ENCODE measurements around the gene DNAJB12.

Gene DNAJB12

GRCh38 chr10:72319416-72320254 is 35.1 kb downstream of the DNAJB12 start:
- peak overlapping the region; percentile 15 for H3K4me3 ChIP-seq (ENCODE audit: low read length)
- TF ChIP-seq CTCF (conservative IDR thresholded peaks at IDR 0.05; ENCODE audit: low read depth, low read length): no peak
- no peak for DNase-seq (ENCODE audit: low read depth)

- TF ChIP-seq CTCF (conservative IDR thresholded peaks at IDR 0.05; ENCODE audit: low read depth, low read length): no peak
- no peak for DNase-seq (ENCODE audit: low read depth)
- H3K4me3 ChIP-seq (ENCODE audit: low read length): no peak overlapping the region
These were observed 36.1 kb downstream of the DNAJB12 start for GRCh38 chr10:72318418-72319262.

- no peak for TF ChIP-seq CTCF (conservative IDR thresholded peaks at IDR 0.05; ENCODE audit: low read depth, low read length)
- H3K4me3 ChIP-seq (ENCODE audit: low read length): no peak overlapping the region
- no peak for DNase-seq (ENCODE audit: low read depth)
These were observed 37.8 kb downstream of the DNAJB12 start for GRCh38 chr10:72316748-72317435.

- no peak for TF ChIP-seq CTCF (conservative IDR thresholded peaks at IDR 0.05; ENCODE audit: low read depth, low read length)
- no peak for DNase-seq (ENCODE audit: low read depth)
- no peak overlapping the region for H3K4me3 ChIP-seq (ENCODE audit: low read length)
These were observed 38.4 kb downstream of the DNAJB12 start for GRCh38 chr10:72316386-72316700.

- peak; percentile 89 for DNase-seq (ENCODE audit: low read depth)
- TF ChIP-seq CTCF (conservative IDR thresholded peaks at IDR 0.05; ENCODE audit: low read depth, low read length): no peak
- no peak overlapping the region for H3K4me3 ChIP-seq (ENCODE audit: low read length)
These were observed 38.9 kb downstream of the DNAJB12 start for GRCh38 chr10:72315611-72316385.

GRCh38 chr10:72315054-72315453 is 39.7 kb downstream of the DNAJB12 start:
- no peak for DNase-seq (ENCODE audit: low read depth)
- no peak for TF ChIP-seq CTCF (conservative IDR thresholded peaks at IDR 0.05; ENCODE audit: low read depth, low read length)

More at GRCh38 chr10:72315054-72315453, 39.7 kb downstream of the DNAJB12 start:
- H3K4me3 ChIP-seq (ENCODE audit: low read length): no peak overlapping the region

All from retinal pigment epithelial cell (primary cell).